ENCODE measurements around the gene PRKG1. TPM values are rescaled to one million over a fixed set of nuclear protein-coding genes. Genes with fewer than 3 reads are reported as not detected.
"Not testable (repeated sequence)": the region's sequence is repeated elsewhere in the genome, so short reads cannot be mapped to it uniquely, and the experiment has no call there.

The PRKG1 gene
- total RNA-seq, 5 donors from 2014 or later (not counting 1 experiment from before 2014, with no cell fraction given): 0.03 to 0.26 (median 0.19) TPM; not detected in 1

DNA sequence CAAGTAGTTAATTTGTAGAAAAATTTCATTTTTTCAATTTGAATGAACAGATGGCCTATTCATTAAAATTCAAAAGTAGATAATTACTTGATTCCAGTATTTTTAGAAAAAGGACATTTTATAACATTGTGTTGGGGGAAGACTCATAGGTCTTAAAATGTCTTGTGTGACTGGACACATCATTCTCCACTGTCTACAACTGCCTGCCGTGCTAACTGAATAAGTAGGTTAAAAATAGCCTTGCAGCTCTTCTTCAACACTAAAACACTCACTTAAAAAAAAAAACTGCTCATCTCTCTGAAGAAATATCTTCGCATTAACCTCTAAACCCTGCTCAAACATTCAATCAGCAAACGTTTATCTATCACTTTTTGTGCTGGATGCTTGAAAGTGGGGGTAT is 371.3 kb downstream of the PRKG1 start:
- Histone ChIP-seq H3K27ac (ENCODE audit: low read length) (no peak overlapping the region), H3K4me1 (ENCODE audit: control insufficient read depth in 1 of 2, extremely low read depth in 1 of 2, insufficient read depth in 2 of 2, low read length in 2 of 2) (no peaks in the 10 kb centered on the region), H3K4me3 (ENCODE audit: control insufficient read depth in 1 of 2, extremely low read depth in 1 of 2, low read length in 1 of 2) (no peak overlapping the region), H3K9me3 (no peaks in the 10 kb centered on the region), H3K36me3 (ENCODE audit: control insufficient read depth in 2 of 2, extremely low read depth in 1 of 2, insufficient read depth in 1 of 2, low read length in 1 of 2) (no peaks in the 10 kb centered on the region), H3K27me3 (replicated peaks in 1 of 2; ENCODE audit: control insufficient read depth in 2 of 2, extremely low read depth in 1 of 2, insufficient read depth in 2 of 2, low read length in 1 of 2) (no peaks in the 10 kb centered on the region)
- ChIA-PET CTCF (no interaction called here), POLR2A (no interaction called here)
- ATAC-seq (replicated peaks in 1 of 4) (no peak), DNase-seq (no peak)
- no peaks in the 10 kb centered on the region for H3K36me3 Mint-ChIP-seq
- no peak overlapping the region for H3K4me3 Mint-ChIP-seq
- H3K9me3 Mint-ChIP-seq: no peaks in the 10 kb centered on the region
- H3K27me3 Mint-ChIP-seq: peaks cover 0 to 2% of the 10 kb centered on the region in 2 donors
- no CpG with 5 or more reads among the region's 3 CpGs for WGBS (ENCODE audit: insufficient coverage)
- H3K4me1 Mint-ChIP-seq: no peaks in the 10 kb centered on the region
- H3K27ac Mint-ChIP-seq: no peak overlapping the region

DNA sequence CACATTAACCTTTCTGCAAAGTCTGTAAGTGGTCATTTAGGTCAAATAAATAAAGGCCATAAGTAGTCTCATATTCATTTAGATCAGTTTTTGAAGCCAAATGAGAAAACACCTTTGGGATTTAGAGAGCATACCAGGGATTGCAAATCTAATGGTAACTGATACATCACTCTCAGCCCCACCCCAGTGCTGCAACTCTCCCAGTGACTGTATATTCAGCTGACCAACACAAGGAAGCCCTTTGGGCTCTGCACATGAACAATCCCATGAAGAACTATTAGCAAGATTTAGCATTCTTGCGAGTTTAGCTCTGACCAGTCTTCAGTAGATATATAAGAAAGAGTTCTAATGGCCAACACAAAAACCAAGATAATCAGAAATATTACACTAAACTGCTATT is 372.8 kb downstream of the PRKG1 start:
- no peaks in the 10 kb centered on the region for H3K27me3 ChIP-seq (replicated peaks in 1 of 2; ENCODE audit: control insufficient read depth in 2 of 2, extremely low read depth in 1 of 2, insufficient read depth in 2 of 2, low read length in 1 of 2)
- no CpG with 5 or more reads among the region's 1 CpG for WGBS (ENCODE audit: insufficient coverage)
- Mint-ChIP-seq H3K36me3 (no peaks in the 10 kb centered on the region), H3K9me3 (no peaks in the 10 kb centered on the region), H3K4me1 (no peaks in the 10 kb centered on the region), H3K27me3 (no peaks in the 10 kb centered on the region), H3K27ac (no peak overlapping the region), H3K4me3 (no peak overlapping the region)
- ATAC-seq (replicated peaks in 1 of 4): no peak
- no peak for DNase-seq
- ChIA-PET CTCF (no interaction called here), POLR2A (interaction anchor here in 1 of 2 donors (0.6 kb wide), 1 partner anchor 15 kb away, joined by 3 read pairs; no protein-coding TSS in a partner anchor)
- H3K36me3 ChIP-seq (ENCODE audit: control insufficient read depth in 2 of 2, extremely low read depth in 1 of 2, insufficient read depth in 1 of 2, low read length in 1 of 2): no peaks in the 10 kb centered on the region
- no peaks in the 10 kb centered on the region for H3K9me3 ChIP-seq
- no peak overlapping the region for H3K4me3 ChIP-seq (ENCODE audit: control insufficient read depth in 1 of 2, extremely low read depth in 1 of 2, low read length in 1 of 2)
- no peak overlapping the region for H3K27ac ChIP-seq (ENCODE audit: low read length)
- no peaks in the 10 kb centered on the region for H3K4me1 ChIP-seq (ENCODE audit: control insufficient read depth in 1 of 2, extremely low read depth in 1 of 2, insufficient read depth in 2 of 2, low read length in 2 of 2)

DNA sequence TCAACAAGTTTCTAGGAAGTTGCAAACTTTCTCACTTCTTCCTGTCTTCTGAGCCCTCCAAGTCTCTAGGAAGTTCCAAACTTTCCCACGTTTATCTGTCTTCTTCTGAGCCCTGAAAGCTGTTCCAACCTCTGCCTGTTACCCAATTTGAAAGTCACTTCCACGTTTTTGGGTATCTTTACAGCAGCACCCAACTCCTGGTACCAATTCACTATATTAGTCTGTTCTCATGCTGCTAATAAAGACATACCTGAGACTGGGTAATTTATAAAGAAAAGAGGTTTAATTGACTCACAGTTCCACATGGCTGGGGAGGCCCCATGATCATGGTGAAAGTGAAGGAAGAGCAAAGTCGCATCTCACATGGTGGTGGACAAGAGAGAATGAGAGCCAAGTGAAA is 381.5 kb downstream of the PRKG1 start:
- CTCF ChIA-PET; POLR2A ChIA-PET; H3K9me3 ChIP-seq; H3K27me3 ChIP-seq (replicated peaks in 1 of 2; ENCODE audit: control insufficient read depth in 2 of 2, extremely low read depth in 1 of 2, insufficient read depth in 2 of 2, low read length in 1 of 2); DNase-seq; H3K4me1 ChIP-seq (ENCODE audit: control insufficient read depth in 1 of 2, extremely low read depth in 1 of 2, insufficient read depth in 2 of 2, low read length in 2 of 2); H3K4me1 Mint-ChIP-seq; H3K36me3 Mint-ChIP-seq; ATAC-seq (replicated peaks in 1 of 4); H3K4me3 ChIP-seq (ENCODE audit: control insufficient read depth in 1 of 2, extremely low read depth in 1 of 2, low read length in 1 of 2); H3K27me3 Mint-ChIP-seq; H3K27ac ChIP-seq (ENCODE audit: low read length); H3K27ac Mint-ChIP-seq; H3K36me3 ChIP-seq (ENCODE audit: control insufficient read depth in 2 of 2, extremely low read depth in 1 of 2, insufficient read depth in 1 of 2, low read length in 1 of 2); H3K4me3 Mint-ChIP-seq: not testable (repeated sequence)
- H3K9me3 Mint-ChIP-seq: peaks cover 0 to 14% (median 13%) of the 10 kb centered on the region in 3 donors
- 33% methylated on average over 1 of the region's 3 CpGs for WGBS (ENCODE audit: insufficient coverage)

DNA sequence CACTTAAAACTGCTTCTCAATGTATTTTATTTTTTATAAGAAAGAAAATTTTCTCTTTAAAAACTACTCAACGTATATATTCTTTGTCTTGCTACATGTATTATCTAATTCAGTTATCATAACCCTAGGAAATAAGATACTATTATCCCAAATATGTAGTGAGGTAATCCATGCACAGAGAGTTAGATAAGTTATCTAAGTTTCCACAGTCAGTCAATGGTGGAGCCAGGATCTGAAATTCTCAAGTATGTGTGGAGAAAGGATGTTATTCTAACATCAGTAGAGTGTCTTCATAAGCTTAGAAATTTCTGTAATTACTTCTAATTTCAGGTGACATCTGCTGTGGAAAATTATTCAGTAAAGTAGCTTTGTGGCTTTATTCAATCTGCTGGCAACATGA is 385.2 kb downstream of the PRKG1 start:
- Mint-ChIP-seq H3K36me3 (no peaks in the 10 kb centered on the region), H3K9me3 (peaks cover 0 to 7% (median 5%) of the 10 kb centered on the region in 3 donors), H3K27me3 (no peaks in the 10 kb centered on the region), H3K4me3 (no peak overlapping the region), H3K4me1 (no peaks in the 10 kb centered on the region), H3K27ac (no peak overlapping the region)
- WGBS (ENCODE audit: insufficient coverage): no CpG with 5 or more reads among the region's 1 CpG
- no peak for DNase-seq
- ChIA-PET CTCF (no interaction called here), POLR2A (no interaction called here)
- no peaks in the 10 kb centered on the region for H3K9me3 ChIP-seq
- ATAC-seq (replicated peaks in 1 of 4): no peak
- H3K4me1 ChIP-seq (ENCODE audit: control insufficient read depth in 1 of 2, extremely low read depth in 1 of 2, insufficient read depth in 2 of 2, low read length in 2 of 2): no peaks in the 10 kb centered on the region
- H3K4me3 ChIP-seq (ENCODE audit: control insufficient read depth in 1 of 2, extremely low read depth in 1 of 2, low read length in 1 of 2): no peak overlapping the region
- H3K36me3 ChIP-seq (ENCODE audit: control insufficient read depth in 2 of 2, extremely low read depth in 1 of 2, insufficient read depth in 1 of 2, low read length in 1 of 2): no peaks in the 10 kb centered on the region
- H3K27me3 ChIP-seq (replicated peaks in 1 of 2; ENCODE audit: control insufficient read depth in 2 of 2, extremely low read depth in 1 of 2, insufficient read depth in 2 of 2, low read length in 1 of 2): no peaks in the 10 kb centered on the region
- H3K27ac ChIP-seq (ENCODE audit: low read length): no peak overlapping the region

DNA sequence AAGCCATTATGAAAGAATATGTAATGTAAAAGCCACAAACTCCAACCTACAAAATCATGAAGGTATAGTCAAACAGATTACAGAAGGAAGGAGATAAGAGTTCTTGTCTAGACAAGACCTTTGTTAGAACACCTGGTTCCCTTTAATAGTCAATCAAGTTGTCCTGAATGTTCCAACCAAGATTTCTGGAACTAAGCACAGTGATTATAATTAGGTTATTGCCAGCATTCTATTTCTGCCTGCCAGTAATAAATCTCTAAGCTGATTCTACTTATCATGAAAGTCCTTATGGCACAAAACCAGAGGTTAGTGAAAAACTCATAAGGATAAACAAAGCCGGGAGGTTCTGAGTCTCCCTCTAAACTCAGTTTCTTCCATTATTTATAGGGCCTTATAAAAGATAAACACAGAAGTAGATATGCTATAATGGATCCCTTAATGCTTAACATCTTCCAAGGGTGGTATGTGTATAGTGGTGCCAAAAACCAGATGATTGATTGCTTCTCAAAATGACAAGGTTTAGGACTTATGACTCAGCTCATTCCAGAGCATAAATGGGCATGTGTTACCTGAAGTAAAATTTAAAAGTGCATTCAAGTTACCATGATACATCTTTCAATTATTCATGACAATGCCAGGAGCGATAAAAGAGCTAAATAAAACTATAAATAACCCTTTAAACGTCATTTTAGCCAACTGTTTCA is 387.9 kb downstream of the PRKG1 start:
- Mint-ChIP-seq H3K27me3 (no peaks in the 10 kb centered on the region), H3K27ac (no peak overlapping the region), H3K36me3 (no peaks in the 10 kb centered on the region), H3K4me3 (no peak overlapping the region), H3K4me1 (no peaks in the 10 kb centered on the region), H3K9me3 (no peaks in the 10 kb centered on the region)
- H3K4me1 ChIP-seq (ENCODE audit: control insufficient read depth in 1 of 2, extremely low read depth in 1 of 2, insufficient read depth in 2 of 2, low read length in 2 of 2): no peaks in the 10 kb centered on the region
- ATAC-seq (replicated peaks in 1 of 4) (no peak), DNase-seq (no peak)
- no peak overlapping the region for H3K27ac ChIP-seq (ENCODE audit: low read length)
- H3K27me3 ChIP-seq (replicated peaks in 1 of 2; ENCODE audit: control insufficient read depth in 2 of 2, extremely low read depth in 1 of 2, insufficient read depth in 2 of 2, low read length in 1 of 2): no peaks in the 10 kb centered on the region
- H3K9me3 ChIP-seq: no peaks in the 10 kb centered on the region
- ChIA-PET POLR2A (no interaction called here), CTCF (no interaction called here)
- H3K4me3 ChIP-seq (ENCODE audit: control insufficient read depth in 1 of 2, extremely low read depth in 1 of 2, low read length in 1 of 2): no peak overlapping the region
- no CpG with 5 or more reads among the region's 3 CpGs for WGBS (ENCODE audit: insufficient coverage)
- no peaks in the 10 kb centered on the region for H3K36me3 ChIP-seq (ENCODE audit: control insufficient read depth in 2 of 2, extremely low read depth in 1 of 2, insufficient read depth in 1 of 2, low read length in 1 of 2)

DNA sequence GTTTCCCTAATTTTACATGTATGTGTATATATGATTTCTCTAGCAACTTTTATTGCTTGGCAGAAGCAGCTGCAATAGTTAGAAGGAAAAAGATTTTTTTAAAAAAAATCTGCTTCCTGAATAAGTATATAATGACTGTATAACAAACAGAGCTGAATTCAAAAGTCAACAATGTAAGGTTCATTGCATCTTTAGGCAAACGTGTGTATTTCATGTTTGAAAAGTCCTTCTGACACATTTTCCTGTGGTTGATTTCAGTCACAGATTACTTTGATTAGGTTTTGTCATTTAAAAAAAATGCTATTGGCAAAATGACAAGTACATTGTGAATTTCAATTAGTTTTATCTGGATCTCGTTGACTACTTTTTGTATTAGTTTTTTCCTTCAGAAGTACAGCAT is 394.1 kb downstream of the PRKG1 start:
- ATAC-seq (replicated peaks in 1 of 4): no peak
- no peaks in the 10 kb centered on the region for H3K4me1 Mint-ChIP-seq
- no peaks in the 10 kb centered on the region for H3K9me3 Mint-ChIP-seq
- Histone ChIP-seq H3K36me3 (ENCODE audit: control insufficient read depth in 2 of 2, extremely low read depth in 1 of 2, insufficient read depth in 1 of 2, low read length in 1 of 2) (no peaks in the 10 kb centered on the region), H3K27ac (ENCODE audit: low read length) (no peak overlapping the region), H3K27me3 (replicated peaks in 1 of 2; ENCODE audit: control insufficient read depth in 2 of 2, extremely low read depth in 1 of 2, insufficient read depth in 2 of 2, low read length in 1 of 2) (no peaks in the 10 kb centered on the region), H3K9me3 (no peaks in the 10 kb centered on the region), H3K4me3 (ENCODE audit: control insufficient read depth in 1 of 2, extremely low read depth in 1 of 2, low read length in 1 of 2) (no peak overlapping the region), H3K4me1 (ENCODE audit: control insufficient read depth in 1 of 2, extremely low read depth in 1 of 2, insufficient read depth in 2 of 2, low read length in 2 of 2) (no peaks in the 10 kb centered on the region)
- H3K4me3 Mint-ChIP-seq: no peak overlapping the region
- no CpG with 5 or more reads among the region's 2 CpGs for WGBS (ENCODE audit: insufficient coverage)
- DNase-seq: no peak
- no peaks in the 10 kb centered on the region for H3K36me3 Mint-ChIP-seq
- POLR2A ChIA-PET: no interaction called here
- peaks cover 0 to 2% of the 10 kb centered on the region in 2 donors for H3K27me3 Mint-ChIP-seq
- CTCF ChIA-PET: no interaction called here
- no peak overlapping the region for H3K27ac Mint-ChIP-seq

DNA sequence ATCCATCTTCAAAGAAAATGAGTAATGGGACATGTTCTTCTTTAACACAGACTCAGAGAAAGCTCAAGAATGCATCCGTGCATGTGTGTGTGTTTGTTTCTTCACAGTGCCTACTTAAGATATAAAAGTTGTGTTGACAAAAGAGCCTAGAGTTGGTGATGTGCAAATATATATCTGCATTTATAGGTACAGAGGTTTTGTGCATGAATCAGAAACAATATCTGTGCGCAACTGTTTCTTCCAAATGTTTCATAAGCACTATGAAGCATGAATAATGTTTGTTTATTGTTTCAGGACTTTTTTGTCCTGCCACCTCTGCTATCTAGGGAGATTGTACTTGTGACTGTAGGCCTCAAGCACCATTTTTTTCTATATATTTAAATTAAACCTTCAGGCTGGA is 395.4 kb downstream of the PRKG1 start:
- no peak overlapping the region for H3K4me3 Mint-ChIP-seq
- Histone ChIP-seq H3K4me1 (ENCODE audit: control insufficient read depth in 1 of 2, extremely low read depth in 1 of 2, insufficient read depth in 2 of 2, low read length in 2 of 2) (no peaks in the 10 kb centered on the region), H3K4me3 (ENCODE audit: control insufficient read depth in 1 of 2, extremely low read depth in 1 of 2, low read length in 1 of 2) (no peak overlapping the region), H3K36me3 (ENCODE audit: control insufficient read depth in 2 of 2, extremely low read depth in 1 of 2, insufficient read depth in 1 of 2, low read length in 1 of 2) (no peaks in the 10 kb centered on the region), H3K27ac (ENCODE audit: low read length) (no peak overlapping the region), H3K27me3 (replicated peaks in 1 of 2; ENCODE audit: control insufficient read depth in 2 of 2, extremely low read depth in 1 of 2, insufficient read depth in 2 of 2, low read length in 1 of 2) (no peaks in the 10 kb centered on the region), H3K9me3 (no peaks in the 10 kb centered on the region)
- ATAC-seq (replicated peaks in 1 of 4) (no peak), DNase-seq (no peak)
- no peaks in the 10 kb centered on the region for H3K4me1 Mint-ChIP-seq
- ChIA-PET POLR2A (no interaction called here), CTCF (no interaction called here)
- H3K27ac Mint-ChIP-seq: no peak overlapping the region
- H3K27me3 Mint-ChIP-seq: peaks cover 0 to 2% of the 10 kb centered on the region in 2 donors
- WGBS (ENCODE audit: insufficient coverage): no CpG with 5 or more reads among the region's 2 CpGs
- H3K9me3 Mint-ChIP-seq: no peaks in the 10 kb centered on the region
- no peaks in the 10 kb centered on the region for H3K36me3 Mint-ChIP-seq
